Ascending aorta (tissue), 2 donors: ENCODE data around the gene ELL3. TPM values are rescaled to one million over a fixed set of nuclear protein-coding genes. Genes with fewer than 3 reads are reported as not detected.

Source experiments
- DNase-seq, 2 donors: peaks; one replicate each; pipeline ENCODE4 v3.0.0-alpha.2; 2019; ENCODE audit warnings: low spot score in 2 of 2
- H3K27ac ChIP-seq, 2 donors: fragments of 200-600 bp; sonication (generic); one replicate each; pipeline ENCODE4 v1.5.1; 2016 to 2017; ENCODE audit warnings: mild to moderate bottlenecking in 1 of 2
- H3K27me3 ChIP-seq: fragments of 200-600 bp; sonication (generic); one replicate; pipeline ENCODE4 v1.5.1; 2017
- H3K36me3 ChIP-seq, 2 donors: fragments of 200-600 bp; sonication (generic); one replicate each; pipeline ENCODE4 v1.5.1; 2016
- H3K4me1 ChIP-seq, 2 donors: fragments of 200-600 bp; sonication (generic); one replicate each; pipeline ENCODE4 v1.5.1; 2016 to 2017; ENCODE audit warnings: mild to moderate bottlenecking in 1 of 2
- H3K4me3 ChIP-seq, 2 donors: fragments of 200-600 bp; sonication (generic); one replicate each; pipeline ENCODE4 v1.5.1; 2016 to 2017; ENCODE audit warnings: mild to moderate bottlenecking in 1 of 2
- H3K9me3 ChIP-seq, 2 donors: fragments of 200-600 bp; sonication (generic); one replicate each; pipeline ENCODE4 v1.5.1; 2016
- CTCF ChIP-seq, 3 experiments: fragments of 200-600 bp in 2 of 3; fragments of 450-650 bp in 1 of 3; sonication (generic) in 2 of 3; IDR thresholded peaks; one replicate each; pipeline ENCODE4 v1.5.1; 2016 to 2019; ENCODE audit warnings: antibody characterized with exemption in 3 of 3, mild to moderate bottlenecking in 1 of 3, moderate library complexity in 1 of 3
- intact Hi-C: fragments of 100-400 bp; cut with DNase I; formaldehyde crosslinking; loops from one replicate; pipeline ENCODE4 v1.15.1; 2023
- total RNA-seq: library from RNA; depleted of rRNA; stranded (reverse); fragments of >200 nt; gene quantifications from one replicate; pipeline ENCODE4 v1.1.0, GENCODE V29; 2016

ELL3 gene
- total RNA-seq, 1 donor from 2014 or later: 39.5 TPM

DNA sequence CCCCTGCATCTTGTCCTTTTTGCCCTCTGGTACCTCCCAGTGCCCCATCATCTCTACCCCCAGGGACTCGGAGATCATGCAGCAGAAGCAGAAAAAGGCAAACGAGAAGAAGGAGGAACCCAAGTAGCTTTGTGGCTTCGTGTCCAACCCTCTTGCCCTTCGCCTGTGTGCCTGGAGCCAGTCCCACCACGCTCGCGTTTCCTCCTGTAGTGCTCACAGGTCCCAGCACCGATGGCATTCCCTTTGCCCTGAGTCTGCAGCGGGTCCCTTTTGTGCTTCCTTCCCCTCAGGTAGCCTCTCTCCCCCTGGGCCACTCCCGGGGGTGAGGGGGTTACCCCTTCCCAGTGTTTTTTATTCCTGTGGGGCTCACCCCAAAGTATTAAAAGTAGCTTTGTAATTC is 16.9 kb upstream of the ELL3 start:
- intact Hi-C loops: loop anchor here (10.0 kb wide), 1 partner anchor 491 kb away; the partner anchor contains the start of gene GOLM2
- Histone ChIP-seq H3K27ac (peak overlapping the region; percentile 88 to 99), H3K4me3 (peak overlapping the region; percentile 74 to 99), H3K9me3 (no peaks in the 10 kb centered on the region), H3K4me1 (peaks cover 19 to 31% of the 10 kb centered on the region in 2 donors), H3K27me3 (no peaks in the 10 kb centered on the region), H3K36me3 (peaks cover 20 to 41% of the 10 kb centered on the region in 2 donors)
- no peak for TF ChIP-seq CTCF (IDR thresholded peaks at IDR 0.05)
- DNase-seq: no peak

- no peak for DNase-seq
- intact Hi-C loops: loop anchor here (1.0 to 10.0 kb wide), 5 partner anchors 7 to 492 kb away; partner anchors contain the start of genes GOLM2, HYPK, MFAP1 and PDIA3
- peak overlapping the region; percentile 88 to 99 for H3K27ac ChIP-seq
Observed at GRCh38 chr15:43792761-43793476, 16.2 kb upstream of the ELL3 start.

GRCh38 chr15:43791993-43792760 is 15.4 kb upstream of the ELL3 start, which contains the start of gene SERF2:
TSS of gene SERF2 (plus strand) at chr15:43792320. CDS start at chr15:43792377, 57 bp downstream.
- H3K4me3 ChIP-seq: peak within 1 kb of the TSS; percentile 74 to 99
- peaks cover 20 to 35% of the 10 kb centered on the region in 2 donors for H3K36me3 ChIP-seq
- no peaks in the 10 kb centered on the region for H3K27me3 ChIP-seq
- H3K9me3 ChIP-seq: no peaks in the 10 kb centered on the region
- DNase-seq: peak; percentile 100
- peak within 1 kb of the TSS; percentile 88 to 99 for H3K27ac ChIP-seq
- peaks cover 19 to 26% of the 10 kb centered on the region in 2 donors for H3K4me1 ChIP-seq
- TF ChIP-seq CTCF (IDR thresholded peaks at IDR 0.05): no peak
- intact Hi-C loops: loop anchor here (1.0 to 10.0 kb wide), 5 partner anchors 8 to 493 kb away; partner anchors contain the start of genes GOLM2, HYPK, MFAP1 and PDIA3

More at GRCh38 chr15:43792761-43793476, 16.2 kb upstream of the ELL3 start:
- peak overlapping the region; percentile 74 to 99 for H3K4me3 ChIP-seq
- no peaks in the 10 kb centered on the region for H3K27me3 ChIP-seq
- H3K4me1 ChIP-seq: peaks cover 19 to 29% of the 10 kb centered on the region in 2 donors
- peaks cover 20 to 38% of the 10 kb centered on the region in 2 donors for H3K36me3 ChIP-seq
- H3K9me3 ChIP-seq: no peaks in the 10 kb centered on the region
- no peak for TF ChIP-seq CTCF (IDR thresholded peaks at IDR 0.05)

DNA sequence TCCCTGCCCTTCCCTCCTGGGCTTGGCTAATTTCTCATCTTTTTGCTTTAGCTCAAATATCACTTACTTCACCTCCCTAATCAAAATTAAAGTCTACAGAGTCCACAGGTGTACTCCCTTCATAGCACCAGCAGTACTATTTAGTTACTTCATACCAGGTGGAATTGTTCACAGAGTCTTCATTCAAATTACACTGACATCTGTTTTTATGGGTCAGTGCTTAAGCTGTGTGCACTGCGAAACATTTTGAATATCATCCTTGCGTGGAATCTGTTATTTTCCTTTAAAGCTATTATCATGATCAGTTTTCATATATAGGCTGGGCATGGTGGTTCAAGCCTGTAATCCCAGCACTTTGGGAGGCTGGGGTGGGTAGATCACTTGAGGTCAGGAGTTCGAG is 12.6 kb upstream of the ELL3 start:
- Histone ChIP-seq H3K27me3 (no peaks in the 10 kb centered on the region), H3K4me3 (no peak overlapping the region), H3K36me3 (peaks cover 9 to 10% of the 10 kb centered on the region in 2 donors), H3K27ac (no peak overlapping the region), H3K4me1 (peaks cover 12 to 13% of the 10 kb centered on the region in 2 donors), H3K9me3 (no peaks in the 10 kb centered on the region)
- DNase-seq: no peak
- no peak for TF ChIP-seq CTCF (IDR thresholded peaks at IDR 0.05)
- intact Hi-C loops: no loop called here

GRCh38 chr15:43779016-43779415 is 2.2 kb upstream of the ELL3 start:
- H3K27me3 ChIP-seq: no peaks in the 10 kb centered on the region
- peaks cover 0 to 11% of the 10 kb centered on the region in 2 donors for H3K4me1 ChIP-seq
- H3K36me3 ChIP-seq: peaks cover 0 to 3% of the 10 kb centered on the region in 2 donors
- DNase-seq: no peak
- H3K27ac ChIP-seq: no peak overlapping the region
- TF ChIP-seq CTCF (IDR thresholded peaks at IDR 0.05): no peak
- no peaks in the 10 kb centered on the region for H3K9me3 ChIP-seq
- intact Hi-C loops: loop anchor here (10.0 kb wide), 2 partner anchors 46 to 264 kb away; partner anchors contain the start of genes MAP1A, MFAP1 and WDR76
- no peak overlapping the region for H3K4me3 ChIP-seq
